KOPT-K1 (cell line): ENCODE data around the gene RBM28.

ENCODE experiments used
- H3K27ac ChIP-seq: fragments of 200-600 bp; sonication (generic); 2 replicates; pipeline ENCODE4 v1.5.1; 2016; ENCODE audit warnings: antibody characterized with exemption, mild to moderate bottlenecking, low read depth, low read length; ENCODE audit not compliant: poor library complexity, severe bottlenecking
- H3K36me3 ChIP-seq: fragments of 200-600 bp; sonication (generic); 2 replicates; pipeline ENCODE4 v1.5.1; 2017; ENCODE audit warnings: antibody characterized with exemption, mild to moderate bottlenecking, low read length, moderate library complexity; ENCODE audit not compliant: insufficient read depth
- H3K9me3 ChIP-seq: fragments of 200-600 bp; sonication (generic); 2 replicates; pipeline ENCODE4 v1.5.1; 2017; ENCODE audit warnings: antibody characterized with exemption, low read length, mild to moderate bottlenecking; ENCODE audit not compliant: insufficient read depth, poor library complexity, severe bottlenecking

The RBM28 gene

DNA sequence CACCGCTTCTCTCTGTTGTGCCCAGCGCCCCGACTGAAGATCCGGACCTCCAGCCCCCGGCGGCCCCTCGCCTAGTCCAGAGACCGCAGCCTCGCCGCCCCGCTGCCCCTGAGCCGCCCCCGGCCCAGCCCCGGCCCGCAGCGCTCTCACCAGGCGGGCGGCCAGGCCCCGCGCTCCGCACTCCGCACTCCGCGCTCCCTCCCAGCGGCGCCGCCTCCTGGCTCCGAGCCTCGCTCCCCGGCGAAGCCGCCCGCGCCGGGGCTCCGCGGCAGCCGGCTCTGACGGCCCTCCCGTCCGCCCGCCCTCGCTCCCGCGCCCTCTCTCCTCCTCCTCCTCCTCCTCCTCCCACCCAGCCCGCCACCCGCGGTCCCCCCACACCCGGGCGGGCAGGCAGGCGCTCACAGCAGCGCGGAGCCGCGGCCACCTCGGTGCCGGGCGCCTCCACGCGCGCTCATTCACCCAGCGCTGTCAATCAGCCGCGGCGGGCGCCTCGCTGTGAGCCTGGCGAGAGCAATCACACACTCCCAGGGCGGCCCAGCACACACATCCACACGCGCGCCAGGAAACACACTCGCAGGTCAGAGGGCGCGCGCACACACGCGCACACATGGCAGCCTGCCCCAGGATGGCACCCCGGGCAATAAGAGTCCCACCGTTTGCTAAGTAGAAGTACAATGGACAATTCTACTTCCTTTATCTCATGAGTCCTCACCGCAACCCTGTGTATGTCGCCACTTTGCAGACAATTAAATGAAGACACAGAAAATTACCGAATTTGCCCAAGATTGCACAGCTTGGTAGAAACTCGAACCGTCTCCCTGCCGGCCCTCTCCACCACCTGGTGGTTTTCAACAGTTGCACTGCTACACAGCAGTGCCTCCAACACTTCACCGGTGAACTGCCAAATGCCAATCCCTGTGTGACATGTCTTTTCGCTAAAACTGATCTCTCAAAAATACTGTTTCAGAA lies 18.0 kb upstream of the RBM28 start, which contains the start of gene PRRT4:
Gene PRRT4 (minus strand): TSS at position 280 of the 969 bp plus-strand sequence.
- Histone ChIP-seq H3K36me3 (no peaks in the 10 kb centered on the region), H3K27ac (no peak within 1 kb of the TSS), H3K9me3 (no peaks in the 10 kb centered on the region)

DNA sequence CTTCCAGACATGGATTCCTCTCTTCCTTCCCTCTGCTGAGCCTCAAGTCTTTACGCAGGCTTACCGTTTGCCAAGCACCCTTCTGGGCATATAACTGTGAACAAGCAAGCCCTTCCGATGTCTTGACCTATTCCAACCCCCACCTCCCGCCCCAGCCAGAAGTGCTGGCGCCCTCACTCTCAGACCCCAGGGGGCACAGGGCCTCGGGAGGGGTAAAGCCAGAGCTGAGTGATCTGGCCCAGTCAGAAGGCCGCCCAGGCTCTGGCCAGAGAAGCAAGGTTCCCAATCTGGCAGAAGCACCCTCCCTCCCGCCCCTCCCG lies 16.6 kb upstream of the RBM28 start:
- Histone ChIP-seq H3K36me3 (no peaks in the 10 kb centered on the region), H3K9me3 (no peaks in the 10 kb centered on the region), H3K27ac (no peak overlapping the region)

DNA sequence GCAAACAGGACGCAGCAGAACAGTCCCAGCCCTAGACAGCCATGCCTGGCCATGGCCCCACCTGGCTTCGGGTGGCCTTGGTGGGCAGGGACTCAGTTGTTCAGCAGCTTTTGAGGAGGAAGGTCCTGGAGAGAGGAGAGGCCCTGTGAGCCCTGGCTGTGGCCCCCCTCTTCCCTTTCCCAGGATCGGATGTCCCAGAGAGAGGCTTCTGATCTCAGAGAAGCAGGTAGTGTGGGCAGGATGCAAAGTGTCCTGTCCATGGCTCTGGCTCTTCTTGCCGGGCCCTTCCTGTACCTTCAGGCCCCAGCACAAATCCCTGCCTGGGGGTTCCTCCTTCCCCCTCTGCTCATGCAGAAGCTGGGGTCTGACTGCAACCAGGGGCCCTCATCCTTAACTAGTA lies 16.2 kb upstream of the RBM28 start:
- no peaks in the 10 kb centered on the region for H3K9me3 ChIP-seq
- no peak overlapping the region for H3K27ac ChIP-seq
- no peaks in the 10 kb centered on the region for H3K36me3 ChIP-seq

DNA sequence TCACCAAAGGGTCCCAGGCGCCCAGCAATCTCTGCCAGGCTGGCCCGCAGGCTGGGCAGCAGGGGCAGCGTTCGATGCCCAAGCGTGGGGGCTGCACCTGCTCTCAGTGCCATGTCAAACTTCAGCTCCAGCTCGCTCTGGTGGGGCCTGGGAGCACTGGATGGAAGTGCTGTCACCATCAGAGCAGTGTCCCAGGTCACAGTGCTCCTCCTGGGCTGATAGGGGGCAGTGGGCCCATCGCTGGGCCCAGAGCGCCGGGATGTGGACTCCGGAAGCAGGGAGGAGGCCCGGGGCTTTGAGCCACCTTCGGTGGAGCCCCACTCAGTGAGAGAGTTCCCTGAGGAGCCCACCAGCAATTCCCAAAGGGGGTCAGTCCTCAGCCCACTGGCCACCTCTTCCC lies 15.6 kb upstream of the RBM28 start:
- no peak overlapping the region for H3K27ac ChIP-seq
- no peaks in the 10 kb centered on the region for H3K36me3 ChIP-seq
- no peaks in the 10 kb centered on the region for H3K9me3 ChIP-seq

DNA sequence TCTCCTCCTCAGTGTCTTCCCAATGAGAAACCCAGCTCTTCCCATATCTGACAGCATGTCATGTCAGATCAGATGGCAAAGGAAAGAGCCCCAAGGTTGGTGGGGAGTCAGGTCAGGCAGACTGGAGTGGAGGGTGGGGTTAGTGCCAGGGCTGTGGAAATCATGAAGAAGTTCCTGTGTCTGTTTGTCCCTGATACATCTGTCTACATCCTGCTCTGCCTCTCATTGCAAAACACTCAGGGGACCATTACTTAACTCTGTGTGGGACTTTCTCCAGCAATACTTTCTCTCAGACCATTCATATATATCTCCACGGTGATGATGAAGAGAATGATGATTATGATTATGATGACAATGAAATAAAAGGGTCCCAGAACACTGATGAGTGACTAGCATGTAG lies 14.5 kb upstream of the RBM28 start:
- H3K9me3 ChIP-seq = no peaks in the 10 kb centered on the region
- H3K36me3 ChIP-seq = no peaks in the 10 kb centered on the region
- H3K27ac ChIP-seq = no peak overlapping the region

DNA sequence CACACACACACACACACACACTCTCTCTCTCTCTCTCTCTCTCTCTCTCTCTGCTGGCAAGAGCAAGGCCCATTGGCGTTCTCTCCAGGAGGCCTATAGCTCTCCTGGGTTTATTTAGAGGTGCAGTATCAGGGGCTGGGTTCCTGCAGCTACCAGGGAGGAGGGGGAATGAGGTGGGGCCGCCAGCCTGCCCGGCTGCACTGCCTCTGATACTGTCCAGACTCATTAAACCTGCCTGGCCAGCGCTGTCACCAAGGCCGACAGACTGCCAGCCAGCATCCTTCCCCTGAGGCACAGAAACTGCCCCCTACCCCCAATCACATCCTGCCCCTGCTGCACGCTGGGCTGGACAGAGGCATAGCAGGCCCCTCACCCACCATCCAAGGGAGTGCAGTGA lies 13.5 kb upstream of the RBM28 start:
- no peaks in the 10 kb centered on the region for H3K9me3 ChIP-seq
- no peaks in the 10 kb centered on the region for H3K36me3 ChIP-seq
- no peak overlapping the region for H3K27ac ChIP-seq

DNA sequence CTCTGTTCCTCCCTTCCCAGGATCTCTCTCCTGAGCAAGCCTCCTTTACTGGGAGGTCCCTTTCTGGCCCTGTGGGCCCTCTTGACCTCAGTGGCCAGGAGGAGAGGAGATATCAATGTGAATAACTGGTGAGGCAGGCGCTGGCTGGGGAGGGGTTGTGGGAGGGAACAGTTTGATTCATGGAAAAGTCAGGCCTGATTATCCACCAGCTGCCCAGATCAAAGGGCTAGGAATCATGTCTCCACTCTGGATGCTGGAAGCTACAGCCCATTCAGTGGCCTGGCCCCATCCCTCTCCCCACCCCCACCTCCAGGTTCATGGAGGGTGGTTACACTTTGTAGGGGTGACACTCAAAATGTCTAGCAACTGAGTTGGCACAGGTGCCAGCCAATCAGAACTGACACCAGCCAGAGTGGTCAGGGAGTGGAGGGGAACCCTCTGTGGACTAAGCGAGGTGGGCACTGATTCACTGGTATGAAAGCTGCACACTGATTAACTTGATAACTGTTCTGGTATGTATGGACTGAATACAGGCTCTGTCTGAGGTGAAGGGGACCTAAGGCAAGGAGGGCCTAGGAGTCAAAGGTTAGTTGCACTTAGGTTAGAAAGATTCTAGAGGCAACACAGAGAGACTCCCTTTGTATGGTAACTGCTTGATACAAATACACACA lies 13.0 kb upstream of the RBM28 start:
- no peak overlapping the region for H3K27ac ChIP-seq
- no peaks in the 10 kb centered on the region for H3K9me3 ChIP-seq
- H3K36me3 ChIP-seq = no peaks in the 10 kb centered on the region

DNA sequence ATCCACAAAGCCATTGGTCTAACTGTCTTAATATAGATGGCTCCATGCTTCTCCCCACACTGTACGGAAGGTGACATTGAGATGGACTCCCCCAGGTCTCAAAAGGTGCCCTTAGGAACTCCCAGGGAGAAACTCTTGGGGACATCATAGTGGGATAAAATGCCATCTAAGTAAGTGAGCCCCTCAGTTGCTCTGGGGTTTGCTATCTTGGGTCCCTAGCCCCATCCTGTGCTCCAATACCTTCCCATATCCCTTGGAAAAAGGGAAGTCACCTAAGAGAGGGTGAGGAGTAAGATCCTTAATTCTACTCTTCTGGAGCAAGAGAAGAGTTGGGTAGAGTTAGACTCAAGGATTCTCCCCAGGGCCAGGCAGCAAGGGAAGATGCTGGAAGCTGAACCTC lies 9.9 kb upstream of the RBM28 start:
- no peaks in the 10 kb centered on the region for H3K9me3 ChIP-seq
- H3K36me3 ChIP-seq = no peaks in the 10 kb centered on the region
- no peak overlapping the region for H3K27ac ChIP-seq

DNA sequence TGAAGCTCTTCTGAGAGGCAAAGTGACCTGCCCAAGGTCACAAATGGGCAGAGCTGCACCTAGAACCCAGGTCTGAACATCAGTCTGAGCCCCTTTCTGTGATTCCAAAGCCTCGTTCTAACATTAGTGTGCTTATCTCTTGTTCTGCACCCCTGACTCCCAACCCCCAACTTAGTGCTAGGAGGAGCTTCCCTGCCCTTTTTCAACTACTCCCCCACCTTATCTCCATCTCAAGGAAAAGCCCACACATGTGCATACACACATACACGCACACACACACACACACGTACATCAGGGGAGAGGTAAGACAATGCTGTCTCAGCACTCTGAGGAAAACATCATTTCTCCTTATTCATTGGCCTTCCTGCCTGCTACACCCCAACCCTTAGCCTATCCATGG lies 9.5 kb upstream of the RBM28 start:
- no peaks in the 10 kb centered on the region for H3K9me3 ChIP-seq
- no peak overlapping the region for H3K27ac ChIP-seq
- H3K36me3 ChIP-seq = no peaks in the 10 kb centered on the region

DNA sequence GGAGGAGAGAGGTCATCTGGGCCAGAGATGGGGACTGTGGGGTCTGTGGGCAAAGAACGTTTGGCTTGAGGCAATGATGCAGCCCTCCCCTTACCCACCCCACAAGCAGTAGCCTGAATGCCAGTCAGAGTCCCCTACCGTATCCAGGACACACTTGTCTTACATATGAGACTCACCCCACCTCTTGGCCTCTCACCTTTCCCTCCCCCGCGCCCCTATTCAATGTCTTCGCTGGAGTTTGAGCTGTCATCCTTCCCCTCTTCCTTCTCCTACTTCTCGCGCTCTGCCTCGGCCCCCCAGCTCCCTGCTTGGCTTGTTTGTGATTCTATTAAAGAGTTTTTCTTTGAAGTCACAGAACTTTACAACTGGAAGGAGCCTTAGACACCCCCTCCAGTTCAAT lies 8.9 kb upstream of the RBM28 start:
- Histone ChIP-seq H3K36me3 (no peaks in the 10 kb centered on the region), H3K9me3 (no peaks in the 10 kb centered on the region), H3K27ac (no peak overlapping the region)

DNA sequence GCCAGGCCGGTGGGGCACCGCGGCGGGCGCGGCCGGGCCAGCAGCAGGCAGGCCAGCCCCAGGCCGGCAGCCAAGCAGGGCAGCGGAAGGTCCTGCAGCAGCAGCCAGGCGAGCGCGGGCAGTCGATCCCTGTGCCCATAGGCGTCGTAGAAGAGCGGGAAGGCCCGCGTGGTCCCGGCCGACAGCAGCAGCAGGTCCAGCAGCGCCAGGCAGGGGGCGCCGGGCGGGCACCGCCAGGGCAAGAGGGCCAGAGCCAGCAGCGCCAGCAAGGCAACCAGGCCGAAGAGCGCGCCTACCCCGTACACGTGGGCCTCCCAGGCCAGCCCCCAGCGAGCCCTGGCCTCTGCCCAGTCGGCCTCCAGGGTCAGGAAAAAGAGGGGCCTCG lies 8.4 kb upstream of the RBM28 start:
- H3K36me3 ChIP-seq = no peaks in the 10 kb centered on the region
- H3K9me3 ChIP-seq = no peaks in the 10 kb centered on the region
- no peak overlapping the region for H3K27ac ChIP-seq

DNA sequence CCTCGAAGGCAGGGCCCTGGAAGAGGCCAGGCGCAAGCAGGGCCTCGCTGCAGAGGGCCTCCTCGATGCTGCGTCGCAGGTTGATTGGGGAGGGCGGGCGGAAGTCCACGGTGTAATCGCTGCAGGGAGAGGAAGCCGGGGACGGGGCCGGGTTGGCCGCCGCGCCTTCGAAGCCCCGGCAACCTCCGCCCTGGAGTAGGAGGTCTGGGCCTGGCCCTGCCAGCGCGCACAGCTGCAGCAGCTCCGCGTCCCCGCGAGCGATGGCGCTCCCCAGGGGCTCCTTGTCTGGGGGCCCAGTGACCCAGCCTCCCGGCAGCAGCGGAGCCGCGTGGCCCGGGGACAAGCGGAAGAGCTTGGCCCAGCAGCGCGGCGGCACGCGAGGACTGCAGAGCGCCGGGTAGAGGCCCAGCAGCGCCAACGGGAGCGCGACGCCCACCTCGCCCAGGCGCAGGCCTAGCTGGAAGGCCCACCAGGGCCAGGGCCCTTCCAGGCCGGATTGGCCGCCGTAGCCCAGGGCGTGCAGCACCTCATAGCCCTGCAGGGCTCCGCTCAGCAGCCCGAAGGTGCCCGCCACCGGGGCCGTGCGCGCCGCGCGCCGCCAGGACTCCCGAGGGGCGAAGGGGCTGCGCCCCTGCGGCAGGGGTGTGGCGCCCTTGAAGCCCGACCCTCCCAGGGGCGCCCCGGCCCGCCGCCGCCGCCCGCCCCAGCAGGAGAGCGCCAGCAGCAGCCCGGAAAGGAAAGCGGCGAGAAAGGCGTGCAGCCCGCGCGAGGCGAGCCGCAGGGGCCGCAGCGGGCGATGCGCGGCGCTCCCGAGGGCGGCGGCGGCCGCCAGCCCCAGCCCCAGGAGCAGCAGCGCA lies 7.8 kb upstream of the RBM28 start:
- Histone ChIP-seq H3K36me3 (no peaks in the 10 kb centered on the region), H3K9me3 (no peaks in the 10 kb centered on the region), H3K27ac (no peak overlapping the region)

DNA sequence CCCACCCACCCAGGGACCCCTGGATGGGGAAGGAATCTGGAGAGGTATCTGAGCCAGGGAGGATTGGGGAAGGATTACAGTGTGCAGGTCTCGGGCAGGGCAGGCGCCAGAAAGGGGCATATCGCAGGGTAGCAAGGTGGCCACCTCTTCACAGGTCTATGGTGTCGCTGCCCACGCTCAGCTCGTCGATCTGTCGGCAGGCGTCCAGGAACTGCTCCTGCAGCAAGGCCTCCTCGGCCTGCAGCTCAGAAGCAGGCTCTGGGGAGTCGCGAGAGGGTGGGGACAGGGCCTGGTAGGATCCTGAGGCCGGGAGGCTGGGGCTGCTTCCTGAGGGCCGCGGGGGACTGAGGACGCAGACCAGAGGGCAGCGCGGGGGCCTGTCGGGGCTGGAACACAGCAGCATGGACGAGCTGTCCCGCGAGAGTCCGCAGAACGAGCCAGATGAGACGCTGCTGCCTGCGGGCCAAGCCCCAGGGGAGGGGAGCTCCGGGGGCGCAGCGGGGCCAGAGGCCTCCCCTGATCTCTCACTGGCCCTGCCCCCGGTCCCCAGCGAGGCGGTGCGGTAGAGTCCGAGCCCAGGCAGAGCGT lies 7.1 kb upstream of the RBM28 start:
- no peaks in the 10 kb centered on the region for H3K36me3 ChIP-seq
- no peaks in the 10 kb centered on the region for H3K9me3 ChIP-seq
- no peak overlapping the region for H3K27ac ChIP-seq

DNA sequence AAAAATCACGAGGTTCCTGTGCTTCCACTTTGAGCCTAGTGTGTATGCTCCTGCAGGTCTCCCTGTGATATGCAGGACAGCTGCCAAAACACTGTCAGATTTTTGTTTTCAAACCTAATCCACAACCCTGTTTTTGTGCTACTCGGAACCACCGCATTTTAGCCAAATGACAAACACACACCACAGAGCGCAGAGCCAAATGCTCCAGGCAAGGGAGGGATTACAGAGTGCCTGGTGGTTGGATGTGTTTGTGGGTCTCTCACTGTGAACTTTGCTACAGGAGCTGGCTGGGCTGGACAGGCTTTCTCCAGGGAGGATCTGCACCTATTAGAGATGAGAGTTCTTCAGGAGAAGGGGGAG lies 5.7 kb upstream of the RBM28 start:
- Histone ChIP-seq H3K36me3 (no peaks in the 10 kb centered on the region), H3K27ac (no peak overlapping the region), H3K9me3 (no peaks in the 10 kb centered on the region)

DNA sequence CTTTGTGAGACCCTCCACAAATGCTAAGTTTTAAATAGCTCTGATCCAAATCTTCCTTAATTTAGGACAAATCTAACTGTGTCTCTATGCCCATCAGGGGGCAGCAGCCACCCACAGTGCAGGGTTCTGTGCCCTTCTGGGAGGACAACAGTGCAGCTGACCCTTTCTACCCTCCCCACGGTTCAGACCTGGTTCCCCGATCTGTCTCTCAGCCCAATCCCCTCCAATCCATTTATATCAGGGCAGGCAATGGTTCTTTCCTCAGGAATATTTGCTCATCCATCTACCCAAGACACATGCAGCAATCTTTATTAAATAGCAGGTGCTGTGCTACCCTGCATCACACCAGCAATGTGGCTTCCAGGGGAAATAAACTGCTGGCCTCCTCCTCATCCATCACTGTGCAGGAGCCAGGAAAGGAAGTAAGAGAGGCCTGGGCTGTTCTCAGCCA lies 4.0 kb upstream of the RBM28 start:
- no peak overlapping the region for H3K27ac ChIP-seq
- H3K36me3 ChIP-seq = no peaks in the 10 kb centered on the region
- H3K9me3 ChIP-seq = no peaks in the 10 kb centered on the region
